Coronary artery (tissue), 2 donors: Measurements from ENCODE around the gene ANTXR1.
A peak's percentile ranks its signal among the peaks of the same experiment; 100 is the strongest.

ENCODE experiments used
- DNase-seq: peaks from one replicate; pipeline ENCODE4 v3.0.0-alpha.2; 2017; ENCODE audit warnings: low spot score
- H3K27ac ChIP-seq, 2 donors: fragments of 200-600 bp; sonication (generic); one replicate each; pipeline ENCODE4 v1.5.1; 2016 to 2019
- H3K4me3 ChIP-seq: fragments of 200-600 bp; sonication (generic); 2 replicates; pipeline ENCODE4 v1.5.1; 2016; ENCODE audit warnings: mild to moderate bottlenecking, moderate library complexity
- CTCF ChIP-seq: fragments of 200-600 bp; sonication (generic); IDR thresholded peaks from one replicate; pipeline ENCODE4 v1.5.1; 2019; ENCODE audit warnings: antibody characterized with exemption

Gene ANTXR1

GRCh38 chr2:69082430-69082997 is 69.5 kb downstream of the ANTXR1 start:
- Histone ChIP-seq H3K27ac (peak overlapping the region; percentile 60 to 80), H3K4me3 (no peak overlapping the region)
- no peak for DNase-seq
- no peak for TF ChIP-seq CTCF

- no peak overlapping the region for H3K4me3 ChIP-seq
- no peak for DNase-seq
- H3K27ac ChIP-seq: peak overlapping the region; percentile 60 to 80
- no peak for TF ChIP-seq CTCF
Observed at GRCh38 chr2:69083235-69083748, 70.3 kb downstream of the ANTXR1 start.

- Histone ChIP-seq H3K4me3 (no peak overlapping the region), H3K27ac (no peak overlapping the region)
- DNase-seq: no peak
- TF ChIP-seq CTCF: no peak
Observed at GRCh38 chr2:69084492-69084891, 71.5 kb downstream of the ANTXR1 start.

- DNase-seq: no peak
- Histone ChIP-seq H3K27ac (peak overlapping the region; percentile 21 to 37), H3K4me3 (no peak overlapping the region)
- TF ChIP-seq CTCF: no peak
Observed at GRCh38 chr2:69086466-69086865, 73.5 kb downstream of the ANTXR1 start.

- no peak for TF ChIP-seq CTCF
- Histone ChIP-seq H3K27ac (peak overlapping the region; percentile 21 to 71), H3K4me3 (no peak overlapping the region)
- no peak for DNase-seq
Observed at GRCh38 chr2:69087211-69087911, 74.4 kb downstream of the ANTXR1 start.

GRCh38 chr2:69087912-69088240 is 74.9 kb downstream of the ANTXR1 start:
- Histone ChIP-seq H3K4me3 (no peak overlapping the region), H3K27ac (peak overlapping the region; percentile 21 to 71)
- no peak for TF ChIP-seq CTCF
- no peak for DNase-seq

GRCh38 chr2:69088466-69088865 is 75.5 kb downstream of the ANTXR1 start:
- no peak for DNase-seq
- peak overlapping the region; percentile 21 to 71 for H3K27ac ChIP-seq
- H3K4me3 ChIP-seq: no peak overlapping the region
- TF ChIP-seq CTCF: no peak
